Vagina (tissue), 2 donors: ENCODE results near the gene C1QTNF2. TPM values are rescaled to one million over a fixed set of nuclear protein-coding genes. Genes with fewer than 3 reads are reported as not detected.
A peak's percentile ranks its signal among the peaks of the same experiment; 100 is the strongest.

Experiments used
- DNase-seq, 2 donors: peaks; one replicate each; pipeline ENCODE4 v3.0.0-alpha.2; 2017; ENCODE audit errors: extremely low spot score in 2 of 2
- H3K27ac ChIP-seq: fragments of 200-600 bp; sonication (generic); one replicate; pipeline ENCODE4 v1.5.1; 2019
- H3K27me3 ChIP-seq: fragments of 200-600 bp; sonication (generic); one replicate; pipeline ENCODE4 v1.5.1; 2019
- H3K36me3 ChIP-seq, 2 donors: fragments of 200-600 bp; sonication (generic); one replicate each; pipeline ENCODE4 v1.5.1; 2017 to 2019
- H3K4me1 ChIP-seq: fragments of 200-600 bp; sonication (generic); one replicate; pipeline ENCODE4 v1.5.1; 2019
- H3K4me3 ChIP-seq, 2 donors: fragments of 200-600 bp; sonication (generic); 1 replicate in 1 of 2; 2 replicates in 1 of 2; pipeline ENCODE4 v1.5.1; 2016 to 2019
- H3K9me3 ChIP-seq: fragments of 200-600 bp; sonication (generic); one replicate; pipeline ENCODE4 v1.5.1; 2019
- CTCF ChIP-seq, 3 experiments: fragments of 450-650 bp in 2 of 3; fragments of 200-600 bp in 1 of 3; sonication (generic) in 1 of 3; IDR thresholded peaks; one replicate each; pipeline ENCODE4 v1.5.1; 2017 to 2019; ENCODE audit warnings: antibody characterized with exemption in 3 of 3, mild to moderate bottlenecking in 2 of 3, moderate library complexity in 2 of 3
- POLR2A ChIP-seq, 2 donors: fragments of 450-650 bp; IDR thresholded peaks; one replicate each; pipeline ENCODE4 v1.6.1; 2017; ENCODE audit warnings: antibody characterized with exemption in 2 of 2, mild to moderate bottlenecking in 2 of 2, moderate library complexity in 2 of 2
- POLR2AphosphoS5 ChIP-seq, 2 donors: sonication (generic); formaldehyde crosslinking; IDR thresholded peaks; one replicate each; pipeline ENCODE4 v1.9.0; 2017; ENCODE audit warnings: antibody characterized with exemption in 2 of 2, mild to moderate bottlenecking in 2 of 2, low read depth in 1 of 2; ENCODE audit not compliant: insufficient read depth in 1 of 2
- intact Hi-C: fragments of 100-400 bp; cut with DNase I; formaldehyde crosslinking; loops from one replicate; pipeline ENCODE4 v1.15.1; 2023
- total RNA-seq: library from RNA; depleted of rRNA; stranded (reverse); fragments of >200 nt; gene quantifications from one replicate; pipeline ENCODE4 v1.2.3, GENCODE V29; 2016

Gene C1QTNF2
- total RNA-seq, 1 donor from 2014 or later: 1.7 TPM

- TF ChIP-seq POLR2AphosphoS5 (IDR thresholded peaks at IDR 0.05; ENCODE audit: insufficient read depth in 1 of 2, low read depth in 1 of 2) (no peak), CTCF (IDR thresholded peaks at IDR 0.05) (no peak), POLR2A (IDR thresholded peaks at IDR 0.05) (no peak)
- Histone ChIP-seq H3K27me3 (no peaks in the 10 kb centered on the region), H3K9me3 (no peaks in the 10 kb centered on the region), H3K4me1 (peaks cover 13% of the 10 kb centered on the region), H3K27ac (no peak overlapping the region), H3K4me3 (no peak overlapping the region), H3K36me3 (no peaks in the 10 kb centered on the region)
- intact Hi-C loops: no loop called here
- DNase-seq: no peak
These were observed 4.2 kb downstream of the C1QTNF2 start for GRCh38 chr5:160366230-160366629.

DNA sequence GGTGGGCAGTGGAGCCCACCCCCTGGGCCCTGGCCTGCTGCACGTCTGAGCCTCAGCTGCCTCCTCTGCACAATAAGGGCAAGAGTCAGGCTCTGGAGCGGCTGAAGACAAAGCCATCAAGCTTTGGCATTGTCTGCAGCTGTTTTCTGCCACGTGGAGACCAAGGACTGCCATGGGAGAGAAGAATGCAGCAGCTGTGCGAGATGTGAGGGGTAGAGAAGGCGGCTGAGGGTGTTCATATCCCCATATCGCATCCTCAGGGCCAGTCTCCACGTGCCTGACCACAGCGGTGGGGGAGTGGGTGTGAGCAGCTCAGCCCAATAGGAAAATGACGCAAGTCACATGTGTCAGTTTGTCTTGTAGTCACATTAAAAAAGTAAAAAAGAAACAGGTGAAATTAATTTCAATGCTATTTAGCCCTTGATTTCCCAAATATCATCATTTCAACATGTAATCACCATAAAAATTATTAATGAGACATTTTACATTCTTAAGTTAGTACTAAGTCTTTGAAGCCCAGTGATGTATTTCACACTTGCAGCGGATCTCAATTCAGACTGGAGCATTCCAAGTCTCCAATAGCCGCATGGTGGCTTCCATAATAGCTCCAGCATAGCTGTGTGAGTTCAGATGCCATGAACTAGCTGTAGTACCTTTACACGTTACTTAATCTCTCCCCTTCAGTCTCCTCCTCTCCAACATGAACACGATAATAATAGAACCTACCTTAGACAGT lies 6.6 kb downstream of the C1QTNF2 start:
- Histone ChIP-seq H3K9me3 (no peaks in the 10 kb centered on the region), H3K27me3 (no peaks in the 10 kb centered on the region), H3K4me3 (no peak overlapping the region), H3K27ac (peak overlapping the region; percentile 69), H3K4me1 (no peaks in the 10 kb centered on the region), H3K36me3 (no peaks in the 10 kb centered on the region)
- intact Hi-C loops: no loop called here
- DNase-seq: no peak
- TF ChIP-seq POLR2AphosphoS5 (IDR thresholded peaks at IDR 0.05; ENCODE audit: insufficient read depth in 1 of 2, low read depth in 1 of 2) (no peak), CTCF (IDR thresholded peaks at IDR 0.05) (no peak), POLR2A (IDR thresholded peaks at IDR 0.05) (no peak)

DNA sequence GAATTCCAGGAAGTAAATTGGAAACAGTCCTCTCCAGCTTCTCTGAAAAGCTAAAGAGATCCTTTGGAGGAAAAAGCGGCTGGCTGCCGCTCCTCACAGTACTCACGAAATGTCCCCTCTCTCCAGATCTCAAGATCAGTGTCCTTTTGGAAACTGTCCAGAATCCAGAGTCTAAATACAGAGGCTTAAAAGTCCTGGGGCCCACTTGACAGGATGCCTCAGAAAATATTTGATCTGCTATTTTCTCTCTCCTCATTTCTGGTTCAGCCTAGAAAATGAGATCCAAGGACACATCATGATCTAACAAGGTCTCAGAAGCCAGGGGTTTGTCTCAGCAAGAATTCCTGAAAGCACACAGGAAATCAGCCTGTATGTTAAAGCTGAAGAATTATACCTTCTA lies 7.2 kb downstream of the C1QTNF2 start:
- H3K4me1 ChIP-seq: peaks cover 6% of the 10 kb centered on the region
- peak overlapping the region; percentile 69 for H3K27ac ChIP-seq
- H3K27me3 ChIP-seq: no peaks in the 10 kb centered on the region
- TF ChIP-seq POLR2A (IDR thresholded peaks at IDR 0.05): no peak
- no peak for TF ChIP-seq CTCF (IDR thresholded peaks at IDR 0.05)
- no peak for TF ChIP-seq POLR2AphosphoS5 (IDR thresholded peaks at IDR 0.05; ENCODE audit: insufficient read depth in 1 of 2, low read depth in 1 of 2)
- DNase-seq: no peak
- intact Hi-C loops: no loop called here
- no peaks in the 10 kb centered on the region for H3K36me3 ChIP-seq
- no peak overlapping the region for H3K4me3 ChIP-seq
- H3K9me3 ChIP-seq: no peaks in the 10 kb centered on the region

GRCh38 chr5:160361624-160362228 lies 8.7 kb downstream of the C1QTNF2 start:
- TF ChIP-seq POLR2AphosphoS5 (IDR thresholded peaks at IDR 0.05; ENCODE audit: insufficient read depth in 1 of 2, low read depth in 1 of 2): no peak
- Histone ChIP-seq H3K4me1 (peaks cover 18% of the 10 kb centered on the region), H3K27ac (no peak overlapping the region), H3K4me3 (no peak overlapping the region), H3K36me3 (no peaks in the 10 kb centered on the region), H3K27me3 (no peaks in the 10 kb centered on the region), H3K9me3 (no peaks in the 10 kb centered on the region)
- intact Hi-C loops: no loop called here
- DNase-seq: no peak

GRCh38 chr5:160360310-160360709 lies 10.1 kb downstream of the C1QTNF2 start:
- intact Hi-C loops: no loop called here
- Histone ChIP-seq H3K27me3 (no peaks in the 10 kb centered on the region), H3K4me3 (no peak overlapping the region), H3K36me3 (no peaks in the 10 kb centered on the region), H3K27ac (no peak overlapping the region), H3K9me3 (no peaks in the 10 kb centered on the region), H3K4me1 (peaks cover 25% of the 10 kb centered on the region)
- no peak for TF ChIP-seq POLR2A (IDR thresholded peaks at IDR 0.05)
- no peak for TF ChIP-seq POLR2AphosphoS5 (IDR thresholded peaks at IDR 0.05; ENCODE audit: insufficient read depth in 1 of 2, low read depth in 1 of 2)
- TF ChIP-seq CTCF (IDR thresholded peaks at IDR 0.05): no peak
- DNase-seq: no peak
